Gastroesophageal sphincter (tissue), 3 donors: ENCODE data around the gene SEMA6A.

Experiments
- EP300 ChIP-seq: sonication (generic); formaldehyde crosslinking; IDR thresholded peaks from one replicate; pipeline ENCODE4 v1.6.1; 2017; ENCODE audit warnings: antibody characterized with exemption, mild to moderate bottlenecking
- POLR2A ChIP-seq, 2 donors: fragments of 450-650 bp; IDR thresholded peaks; one replicate each; pipeline ENCODE4 v1.6.1; 2017; ENCODE audit warnings: antibody characterized with exemption in 2 of 2, mild to moderate bottlenecking in 2 of 2, moderate library complexity in 1 of 2
- POLR2AphosphoS5 ChIP-seq: sonication (generic); formaldehyde crosslinking; IDR thresholded peaks from one replicate; pipeline ENCODE4 v1.6.1; 2017; ENCODE audit warnings: antibody characterized with exemption
- TF ChIP-seq, protein P1 (sequence below), 4 experiments: fragments of 200-600 bp in 2 of 4; fragments of 450-650 bp in 2 of 4; sonication (generic) in 1 of 4; IDR thresholded peaks; one replicate each; pipeline ENCODE4 v1.5.1; 2017 to 2019; ENCODE audit warnings: antibody characterized with exemption in 4 of 4, mild to moderate bottlenecking in 2 of 4, moderate library complexity in 2 of 4

DNA sequence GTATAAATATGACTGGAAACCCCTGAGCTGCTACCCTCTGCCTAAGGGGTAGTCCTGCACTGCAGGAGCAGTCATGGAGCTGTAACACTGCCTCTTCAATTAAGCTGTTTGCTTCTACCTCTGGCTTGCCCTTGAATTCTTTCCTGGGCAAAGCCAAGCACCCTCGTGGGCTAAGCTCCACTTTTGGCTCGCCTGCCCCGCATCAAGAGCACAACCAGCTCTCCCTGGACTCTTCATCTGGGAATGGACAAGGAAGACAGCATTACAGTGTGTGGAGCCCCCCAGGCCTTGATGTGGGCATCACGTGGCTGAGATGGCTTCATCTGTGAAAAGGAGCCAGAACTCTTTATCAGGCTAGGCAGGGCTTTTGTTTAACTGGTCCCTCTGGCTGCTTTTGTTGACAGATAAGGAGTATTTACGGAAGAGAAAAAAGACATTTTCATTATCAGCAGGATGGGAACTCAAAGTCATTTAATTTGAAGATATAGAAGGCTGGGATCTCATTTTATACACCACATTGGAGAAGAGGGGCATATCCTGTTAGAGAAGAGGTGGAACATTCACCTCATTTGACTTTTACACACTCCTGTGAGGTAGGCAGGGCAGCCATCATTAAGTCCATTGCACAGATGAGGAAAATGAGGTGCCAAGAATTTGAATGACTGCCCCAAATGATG, 137.8 kb downstream of the SEMA6A start:
- TF ChIP-seq, protein P1, sequence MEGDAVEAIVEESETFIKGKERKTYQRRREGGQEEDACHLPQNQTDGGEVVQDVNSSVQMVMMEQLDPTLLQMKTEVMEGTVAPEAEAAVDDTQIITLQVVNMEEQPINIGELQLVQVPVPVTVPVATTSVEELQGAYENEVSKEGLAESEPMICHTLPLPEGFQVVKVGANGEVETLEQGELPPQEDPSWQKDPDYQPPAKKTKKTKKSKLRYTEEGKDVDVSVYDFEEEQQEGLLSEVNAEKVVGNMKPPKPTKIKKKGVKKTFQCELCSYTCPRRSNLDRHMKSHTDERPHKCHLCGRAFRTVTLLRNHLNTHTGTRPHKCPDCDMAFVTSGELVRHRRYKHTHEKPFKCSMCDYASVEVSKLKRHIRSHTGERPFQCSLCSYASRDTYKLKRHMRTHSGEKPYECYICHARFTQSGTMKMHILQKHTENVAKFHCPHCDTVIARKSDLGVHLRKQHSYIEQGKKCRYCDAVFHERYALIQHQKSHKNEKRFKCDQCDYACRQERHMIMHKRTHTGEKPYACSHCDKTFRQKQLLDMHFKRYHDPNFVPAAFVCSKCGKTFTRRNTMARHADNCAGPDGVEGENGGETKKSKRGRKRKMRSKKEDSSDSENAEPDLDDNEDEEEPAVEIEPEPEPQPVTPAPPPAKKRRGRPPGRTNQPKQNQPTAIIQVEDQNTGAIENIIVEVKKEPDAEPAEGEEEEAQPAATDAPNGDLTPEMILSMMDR (IDR thresholded peaks at IDR 0.05), result no peak
- TF ChIP-seq EP300 (no peak), POLR2AphosphoS5 (no peak), POLR2A (IDR thresholded peaks at IDR 0.05) (no peak)
